HG03045 (cell line): ENCODE data around the gene BLNK.

ENCODE experiments used
- ATAC-seq: cut with Tn5 transposase; IDR thresholded peaks from one replicate; pipeline ENCODE4 v1.9.1; 2021; ENCODE audit warnings: mild to moderate bottlenecking, moderate library complexity; ENCODE audit not compliant: unreplicated experiment

BLNK gene

GRCh38 chr10:96153070-96153469 lies 118.3 kb downstream of the BLNK start:
- no peak for ATAC-seq

- ATAC-seq = no peak
These were observed 118.9 kb downstream of the BLNK start for GRCh38 chr10:96152437-96152836.
